ENCODE measurements around the gene STRIP2. TPM values are rescaled to one million over a fixed set of nuclear protein-coding genes. Genes with fewer than 3 reads are reported as not detected.
"Not testable (repeated sequence)": the region's sequence is repeated elsewhere in the genome, so short reads cannot be mapped to it uniquely, and the experiment has no call there.

Gene STRIP2
- total and polyA plus RNA-seq, 2 donors from 2014 or later, result 0.88 to 9.0 TPM

DNA sequence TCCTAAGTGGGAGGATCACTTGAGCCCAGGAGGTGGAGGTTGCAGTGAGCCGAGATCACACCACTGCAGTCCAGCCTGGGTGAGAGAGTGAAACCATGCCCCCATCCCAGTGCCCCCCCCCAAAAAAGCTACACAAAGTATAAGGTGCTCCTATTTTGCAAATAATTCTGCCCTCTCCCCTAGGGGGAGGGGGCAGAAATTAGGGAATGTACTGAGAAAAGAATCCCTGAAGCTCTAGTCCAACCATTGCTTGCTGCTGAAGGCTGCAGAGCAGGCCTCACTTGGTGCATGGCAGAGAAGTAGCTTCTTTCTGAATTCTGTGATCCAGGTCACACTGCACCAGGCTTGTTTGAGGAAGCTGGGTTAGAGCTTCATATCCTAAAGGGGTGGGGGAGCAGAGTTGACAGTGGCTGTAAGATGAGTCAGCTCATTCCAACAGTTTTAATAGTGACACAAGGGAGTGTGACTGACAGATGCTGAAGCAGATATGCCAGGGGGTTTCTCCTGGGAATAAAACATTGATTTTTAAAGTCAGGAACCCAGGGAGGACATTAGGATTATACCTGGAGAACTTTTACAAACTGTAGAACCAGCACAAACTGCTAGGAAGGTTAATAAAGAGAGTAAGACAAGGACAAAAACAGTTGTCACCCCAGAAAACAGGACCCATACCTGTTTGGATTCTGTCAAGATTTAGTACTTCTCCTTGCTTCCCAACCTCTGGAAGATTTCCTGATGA lies 32.8 kb upstream of the STRIP2 start:
- DNase-seq (no peak), FAIRE-seq (no peak)
- Histone ChIP-seq H3K4me1 (ENCODE audit: control insufficient read depth in 2 of 3, insufficient read depth in 2 of 3, low read depth in 1 of 3, low read length in 3 of 3) (peaks cover 0 to 15% (median 2%) of the 10 kb centered on the region in 3 donors), H3K27me3 (ENCODE audit: control insufficient read depth, insufficient read depth, low read length) (no peaks in the 10 kb centered on the region), H3K4me3 (ENCODE audit: low read length in 3 of 3) (no peak overlapping the region), H3K27ac (ENCODE audit: low read depth in 2 of 2, low read length in 2 of 2) (no peak overlapping the region), H3K9ac (ENCODE audit: low read length in 3 of 3) (no peak overlapping the region), H3K9me3 (ENCODE audit: control insufficient read depth in 2 of 3, insufficient read depth in 1 of 3, low read length in 3 of 3) (no peaks in the 10 kb centered on the region), H3K36me3 (ENCODE audit: control insufficient read depth in 2 of 3, insufficient read depth in 3 of 3, low read length in 3 of 3) (peaks cover 0 to 9% (median 2%) of the 10 kb centered on the region in 3 donors)
- TF ChIP-seq, protein P1, sequence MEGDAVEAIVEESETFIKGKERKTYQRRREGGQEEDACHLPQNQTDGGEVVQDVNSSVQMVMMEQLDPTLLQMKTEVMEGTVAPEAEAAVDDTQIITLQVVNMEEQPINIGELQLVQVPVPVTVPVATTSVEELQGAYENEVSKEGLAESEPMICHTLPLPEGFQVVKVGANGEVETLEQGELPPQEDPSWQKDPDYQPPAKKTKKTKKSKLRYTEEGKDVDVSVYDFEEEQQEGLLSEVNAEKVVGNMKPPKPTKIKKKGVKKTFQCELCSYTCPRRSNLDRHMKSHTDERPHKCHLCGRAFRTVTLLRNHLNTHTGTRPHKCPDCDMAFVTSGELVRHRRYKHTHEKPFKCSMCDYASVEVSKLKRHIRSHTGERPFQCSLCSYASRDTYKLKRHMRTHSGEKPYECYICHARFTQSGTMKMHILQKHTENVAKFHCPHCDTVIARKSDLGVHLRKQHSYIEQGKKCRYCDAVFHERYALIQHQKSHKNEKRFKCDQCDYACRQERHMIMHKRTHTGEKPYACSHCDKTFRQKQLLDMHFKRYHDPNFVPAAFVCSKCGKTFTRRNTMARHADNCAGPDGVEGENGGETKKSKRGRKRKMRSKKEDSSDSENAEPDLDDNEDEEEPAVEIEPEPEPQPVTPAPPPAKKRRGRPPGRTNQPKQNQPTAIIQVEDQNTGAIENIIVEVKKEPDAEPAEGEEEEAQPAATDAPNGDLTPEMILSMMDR (IDR thresholded peaks at IDR 0.05; ENCODE audit: borderline replicate concordance, extremely low read depth, insufficient read depth), result no peak
- intact Hi-C loops (cut with DNase I), result no loop called here

DNA sequence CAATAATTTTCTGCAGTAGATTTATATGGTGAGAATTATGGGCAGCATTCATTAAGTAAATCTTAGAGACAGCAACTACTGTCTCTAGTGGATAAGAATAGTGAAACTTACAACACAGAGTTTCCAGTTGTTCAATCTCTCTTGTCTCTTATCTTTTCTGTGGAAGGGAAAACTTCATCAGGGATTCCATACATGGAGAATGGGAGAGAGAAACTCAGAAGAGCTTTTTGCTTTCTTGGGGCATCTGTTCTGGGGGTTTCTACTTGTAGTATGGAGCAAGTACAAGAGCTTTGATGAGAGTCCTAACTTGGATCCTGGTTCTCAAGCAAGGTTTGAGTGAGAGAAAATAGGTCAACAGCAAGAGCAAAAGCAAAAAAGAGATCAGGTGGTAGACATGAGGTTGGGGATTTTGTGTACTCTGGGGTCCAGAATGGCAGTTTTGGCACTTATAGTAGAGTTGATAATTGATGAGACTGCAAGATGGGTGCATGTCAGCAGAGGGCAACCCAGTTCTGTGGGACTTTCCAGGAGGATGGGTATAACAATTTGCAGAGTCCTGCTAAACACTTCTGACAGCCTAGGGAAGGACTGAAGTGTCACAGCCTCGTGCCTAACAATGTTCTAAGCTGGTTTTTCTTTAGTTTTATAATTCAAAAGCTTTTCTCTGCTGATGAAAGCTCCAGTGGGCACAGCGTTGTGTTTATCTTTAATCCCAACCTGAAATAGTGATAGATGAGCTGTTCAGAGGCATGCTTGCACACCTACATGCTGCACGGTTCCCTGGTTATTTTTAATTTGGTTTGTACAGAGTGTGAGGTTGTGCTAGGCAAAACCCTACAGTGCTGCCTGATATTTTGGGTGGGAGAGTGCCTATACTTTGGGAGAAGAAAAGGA lies 32.0 kb upstream of the STRIP2 start:
- no peaks in the 10 kb centered on the region for H3K9me3 ChIP-seq (ENCODE audit: control insufficient read depth in 2 of 3, insufficient read depth in 1 of 3, low read length in 3 of 3)
- FAIRE-seq (no peak), DNase-seq (no peak)
- H3K4me1 ChIP-seq (ENCODE audit: control insufficient read depth in 2 of 3, insufficient read depth in 2 of 3, low read depth in 1 of 3, low read length in 3 of 3), result peaks cover 0 to 12% (median 2%) of the 10 kb centered on the region in 3 donors
- H3K4me3 ChIP-seq (ENCODE audit: low read length in 3 of 3), result no peak overlapping the region
- peaks cover 0 to 11% (median 3%) of the 10 kb centered on the region in 3 donors for H3K36me3 ChIP-seq (ENCODE audit: control insufficient read depth in 2 of 3, insufficient read depth in 3 of 3, low read length in 3 of 3)
- no peak overlapping the region for H3K27ac ChIP-seq (ENCODE audit: low read depth in 2 of 2, low read length in 2 of 2)
- H3K27me3 ChIP-seq (ENCODE audit: control insufficient read depth, insufficient read depth, low read length), result no peaks in the 10 kb centered on the region
- intact Hi-C loops (cut with DNase I), result no loop called here
- no peak overlapping the region for H3K9ac ChIP-seq (ENCODE audit: low read length in 3 of 3)
- TF ChIP-seq, protein P1 (IDR thresholded peaks at IDR 0.05; ENCODE audit: borderline replicate concordance, extremely low read depth, insufficient read depth), result no peak

DNA sequence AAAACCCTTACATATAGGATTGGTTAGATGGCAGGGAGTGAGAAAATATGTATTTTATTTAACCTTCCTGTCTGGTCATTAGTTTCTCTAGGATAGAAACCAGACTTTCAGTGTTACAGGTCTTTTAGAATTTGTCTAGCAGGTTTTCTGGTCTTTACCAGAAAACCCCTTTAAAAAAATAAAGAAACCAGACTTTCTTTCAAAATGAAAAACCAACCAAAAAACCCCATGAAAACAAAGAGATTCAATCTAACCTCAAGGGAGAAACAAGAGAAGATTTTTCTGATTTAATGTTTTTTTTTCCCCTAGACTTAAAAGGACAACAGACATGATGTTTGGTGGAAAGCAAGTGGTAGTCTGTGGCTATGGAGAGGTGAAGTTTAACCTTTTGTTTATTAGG lies 28.7 kb upstream of the STRIP2 start:
- H3K4me3 ChIP-seq (ENCODE audit: low read length in 3 of 3), result no peak overlapping the region
- H3K9ac ChIP-seq (ENCODE audit: low read length in 3 of 3), result no peak overlapping the region
- H3K9me3 ChIP-seq (ENCODE audit: control insufficient read depth in 2 of 3, insufficient read depth in 1 of 3, low read length in 3 of 3), result no peaks in the 10 kb centered on the region
- H3K27me3 ChIP-seq (ENCODE audit: control insufficient read depth, insufficient read depth, low read length), result no peaks in the 10 kb centered on the region
- H3K27ac ChIP-seq (ENCODE audit: low read depth in 2 of 2, low read length in 2 of 2), result no peak overlapping the region
- intact Hi-C loops (cut with DNase I), result no loop called here
- TF ChIP-seq, protein P1 (IDR thresholded peaks at IDR 0.05; ENCODE audit: borderline replicate concordance, extremely low read depth, insufficient read depth), result no peak
- DNase-seq (no peak), FAIRE-seq (no peak)
- H3K36me3 ChIP-seq (ENCODE audit: control insufficient read depth in 2 of 3, insufficient read depth in 3 of 3, low read length in 3 of 3), result peaks cover 0 to 11% (median 9%) of the 10 kb centered on the region in 3 donors
- peaks cover 0 to 8% (median 2%) of the 10 kb centered on the region in 3 donors for H3K4me1 ChIP-seq (ENCODE audit: control insufficient read depth in 2 of 3, insufficient read depth in 2 of 3, low read depth in 1 of 3, low read length in 3 of 3)

DNA sequence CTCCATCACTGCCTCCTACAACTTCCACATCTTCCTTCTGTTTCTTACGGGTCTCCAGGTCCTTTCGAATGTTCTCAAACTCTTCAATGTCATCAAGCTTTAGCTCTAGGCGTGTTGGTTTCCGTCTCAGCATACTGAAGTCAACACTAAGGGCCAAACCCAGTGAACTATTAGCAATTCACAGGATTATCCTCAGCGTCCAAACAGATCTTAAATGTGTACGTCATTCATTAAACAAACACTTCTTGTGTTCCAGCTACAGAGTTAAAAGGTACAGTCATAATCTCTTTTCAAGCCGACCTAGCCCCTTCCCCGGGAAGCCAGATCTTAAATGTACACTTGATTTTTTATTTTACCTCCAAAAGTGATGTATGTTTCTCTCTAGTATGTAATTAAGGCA lies 24.0 kb upstream of the STRIP2 start:
- H3K4me1 ChIP-seq (ENCODE audit: control insufficient read depth in 2 of 3, insufficient read depth in 2 of 3, low read depth in 1 of 3, low read length in 3 of 3); FAIRE-seq; H3K4me3 ChIP-seq (ENCODE audit: low read length in 3 of 3); H3K9me3 ChIP-seq (ENCODE audit: control insufficient read depth in 2 of 3, insufficient read depth in 1 of 3, low read length in 3 of 3); DNase-seq; H3K27ac ChIP-seq (ENCODE audit: low read depth in 2 of 2, low read length in 2 of 2); intact Hi-C loops (cut with DNase I); H3K27me3 ChIP-seq (ENCODE audit: control insufficient read depth, insufficient read depth, low read length); H3K9ac ChIP-seq (ENCODE audit: low read length in 3 of 3): not testable (repeated sequence)
- H3K36me3 ChIP-seq (ENCODE audit: control insufficient read depth in 2 of 3, insufficient read depth in 3 of 3, low read length in 3 of 3), result peaks cover 2 to 12% (median 9%) of the 10 kb centered on the region in 3 donors
